ENCODE measurements around the gene HBZ.
"Not testable (repeated sequence)": the region's sequence is repeated elsewhere in the genome, so short reads cannot be mapped to it uniquely, and the experiment has no call there.

The HBZ gene

GRCh38 chr16:165539-166374, 13.3 kb downstream of the HBZ start, which contains the start of gene HBM:
TSS of gene HBM (plus strand) at chr16:165978. CDS start at chr16:165998, 20 bp downstream.
- no peak for DNase-seq

- no peak for DNase-seq
These were observed 14.1 kb downstream of the HBZ start for GRCh38 chr16:166375-167121.

GRCh38 chr16:167122-167690, 14.8 kb downstream of the HBZ start:
- DNase-seq, result no peak

GRCh38 chr16:168424-168823, 16.0 kb downstream of the HBZ start:
- DNase-seq, result no peak

GRCh38 chr16:169014-169413, 16.6 kb downstream of the HBZ start:
- no peak for DNase-seq

GRCh38 chr16:170088-170507, 17.7 kb downstream of the HBZ start:
- DNase-seq, result not testable (repeated sequence)

- no peak for DNase-seq
These were observed 18.3 kb downstream of the HBZ start for GRCh38 chr16:170788-171187.

GRCh38 chr16:172374-172941, 20.0 kb downstream of the HBZ start, which contains the start of gene HBA2:
TSS of gene HBA2 (plus strand) at chr16:172876. CDS start at chr16:172913, 37 bp downstream.
- DNase-seq, result not testable (repeated sequence)

GRCh38 chr16:173211-173854, 20.9 kb downstream of the HBZ start:
- not testable (repeated sequence) for DNase-seq

GRCh38 chr16:173928-174769, 21.7 kb downstream of the HBZ start:
- DNase-seq, result not testable (repeated sequence)

GRCh38 chr16:175011-175949, 22.8 kb downstream of the HBZ start:
- DNase-seq, result no peak

GRCh38 chr16:176006-176405, 23.6 kb downstream of the HBZ start:
- not testable (repeated sequence) for DNase-seq

- peak; percentile 43 for DNase-seq
These were observed 24.3 kb downstream of the HBZ start, which contains the start of gene HBA1 for GRCh38 chr16:176477-177382. TSS of gene HBA1 (plus strand) at chr16:176680. CDS start at chr16:176717, 37 bp downstream.

GRCh38 chr16:177394-177822, 25.0 kb downstream of the HBZ start:
- no peak for DNase-seq

GRCh38 chr16:177981-178667, 25.7 kb downstream of the HBZ start:
- no peak for DNase-seq

GRCh38 chr16:178668-179015, 26.2 kb downstream of the HBZ start:
- DNase-seq, result no peak

- DNase-seq, result no peak
These were observed 27.0 kb downstream of the HBZ start for GRCh38 chr16:179211-180092.

Measured in stimulated activated CD8-positive, alpha-beta memory T cell treated with anti-CD3 and anti-CD28 coated beads, Interleukin-4, amount 100 ng/mL, for 48 hours (primary cell).